Astrocyte (in vitro differentiated cells and primary cell): ENCODE results near the gene TNPO3. TPM values are rescaled to one million over a fixed set of nuclear protein-coding genes. Genes with fewer than 3 reads are reported as not detected.

Experiments used
- DNase-seq: peaks from one replicate; pipeline ENCODE4 v3.0.0-alpha.2; 2010; ENCODE audit warnings: low read depth
- FAIRE-seq: peaks from 2 replicates; lab custom pipeline; 2011; peaks lifted over from hg19 to GRCh38; lab: Jason Lieb, UNC
- H2AFZ ChIP-seq: 2 replicates; pipeline ENCODE4 v1.6.0; 2012; ENCODE audit warnings: low read depth, low read length, inconsistent platforms
- H3K27ac ChIP-seq: 2 replicates; pipeline ENCODE4 v1.5.1; 2011; ENCODE audit warnings: low read depth, low read length, inconsistent platforms
- H3K27me3 ChIP-seq: 2 replicates; pipeline ENCODE4 v1.6.0; 2011; ENCODE audit warnings: low read length, inconsistent platforms; ENCODE audit not compliant: insufficient read depth
- H3K36me3 ChIP-seq: 2 replicates; pipeline ENCODE4 v1.5.1; 2011; ENCODE audit warnings: low read length, inconsistent platforms; ENCODE audit not compliant: insufficient read depth
- H3K4me1 ChIP-seq: 2 replicates; pipeline ENCODE4 v1.5.1; 2011; ENCODE audit warnings: low read length, inconsistent platforms; ENCODE audit not compliant: insufficient read depth
- H3K4me2 ChIP-seq: 2 replicates; pipeline ENCODE4 v1.6.0; 2012; ENCODE audit warnings: low read length, inconsistent platforms
- H3K4me3 ChIP-seq: 2 replicates; pipeline ENCODE4 v1.5.1; 2011; ENCODE audit warnings: low read depth, mild to moderate bottlenecking, low read length, inconsistent platforms; ENCODE audit not compliant: insufficient read depth
- H3K79me2 ChIP-seq: 2 replicates; pipeline ENCODE4 v1.6.0; 2012; ENCODE audit warnings: mild to moderate bottlenecking, low read length, inconsistent platforms; ENCODE audit not compliant: insufficient read depth
- H3K9ac ChIP-seq: 2 replicates; pipeline ENCODE4 v1.6.0; 2012; ENCODE audit warnings: mild to moderate bottlenecking, low read length, inconsistent platforms
- H3K9me3 ChIP-seq: 2 replicates; pipeline ENCODE4 v1.5.1; 2012; ENCODE audit warnings: low read depth, mild to moderate bottlenecking, low read length, inconsistent platforms; ENCODE audit not compliant: insufficient read depth
- H4K20me1 ChIP-seq: 2 replicates; pipeline ENCODE4 v1.6.0; 2012; ENCODE audit warnings: low read length, inconsistent platforms; ENCODE audit not compliant: insufficient read depth
- H3K27ac Mint-ChIP-seq: one replicate; pipeline ENCODE4 v1.8.0; 2021; ENCODE audit warnings: mild to moderate bottlenecking, mixed read lengths; ENCODE audit not compliant: unreplicated experiment
- H3K27me3 Mint-ChIP-seq: one replicate; pipeline ENCODE4 v1.8.0; 2021; ENCODE audit warnings: low read depth, mixed read lengths; ENCODE audit not compliant: unreplicated experiment
- H3K36me3 Mint-ChIP-seq: one replicate; pipeline ENCODE4 v1.8.0; 2021; ENCODE audit warnings: low read depth, mixed read lengths; ENCODE audit not compliant: unreplicated experiment
- H3K4me1 Mint-ChIP-seq: one replicate; pipeline ENCODE4 v1.8.0; 2021; ENCODE audit warnings: low read depth, mixed read lengths; ENCODE audit not compliant: unreplicated experiment
- H3K4me3 Mint-ChIP-seq: one replicate; pipeline ENCODE4 v1.8.0; 2021; ENCODE audit warnings: mild to moderate bottlenecking, moderate library complexity, mixed read lengths; ENCODE audit not compliant: unreplicated experiment
- H3K9me3 Mint-ChIP-seq: one replicate; pipeline ENCODE4 v1.8.0; 2021; ENCODE audit warnings: mild to moderate bottlenecking, mixed read lengths; ENCODE audit not compliant: unreplicated experiment
- EZH2 ChIP-seq: IDR thresholded peaks from 2 replicates; pipeline ENCODE4 v1.6.1; 2012; ENCODE audit warnings: mild to moderate bottlenecking, low read length, inconsistent platforms; ENCODE audit not compliant: insufficient read depth
- total RNA-seq: library from RNA; stranded (reverse); gene quantifications from 2 replicates; pipeline ENCODE4 v1.2.1, GENCODE V29; 2021
- TF ChIP-seq, protein P1 (sequence below): IDR thresholded peaks from 2 replicates; pipeline ENCODE4 v1.5.1; 2011; ENCODE audit warnings: low read depth, mild to moderate bottlenecking, inconsistent platforms, low read length, moderate library complexity; ENCODE audit not compliant: insufficient read depth

Gene TNPO3
- total RNA-seq, 1 donor from 2014 or later, result 49.2 TPM

DNA sequence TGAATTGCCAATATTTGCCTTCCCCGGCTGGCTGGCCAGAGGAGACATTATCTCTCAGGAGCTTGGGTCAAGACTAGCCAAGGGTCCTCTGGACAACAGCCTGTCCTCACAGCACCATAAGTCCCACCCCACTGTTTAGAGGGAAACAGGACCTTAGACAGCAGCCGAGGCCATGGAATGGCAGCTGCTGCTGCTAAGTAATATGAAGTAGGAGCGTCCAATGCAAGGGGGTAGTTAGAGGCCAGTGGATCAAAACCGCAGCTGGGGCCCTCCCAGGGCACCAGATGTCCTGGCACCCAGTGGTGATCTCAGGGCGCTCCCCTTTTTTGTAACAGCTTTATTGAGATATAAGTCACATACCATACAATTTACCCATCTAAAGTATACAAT is 131.5 kb downstream of the TNPO3 start:
- Histone ChIP-seq H3K4me1 (no peaks in the 10 kb centered on the region), H3K27ac (no peak overlapping the region), H4K20me1 (no peaks in the 10 kb centered on the region), H3K9ac (no peak overlapping the region), H3K9me3 (no peaks in the 10 kb centered on the region), H3K4me3 (no peak overlapping the region), H3K36me3 (no peaks in the 10 kb centered on the region), H3K27me3 (peaks cover 39% of the 10 kb centered on the region), H2AFZ (no peak overlapping the region), H3K4me2 (no peak overlapping the region), H3K79me2 (no peaks in the 10 kb centered on the region)
- FAIRE-seq (no peak), DNase-seq (no peak)
- Mint-ChIP-seq H3K27me3 (peaks cover 48% of the 10 kb centered on the region), H3K27ac (no peak overlapping the region), H3K4me1 (no peaks in the 10 kb centered on the region), H3K36me3 (no peaks in the 10 kb centered on the region), H3K9me3 (no peaks in the 10 kb centered on the region), H3K4me3 (no peak overlapping the region)
- TF ChIP-seq EZH2, result no peak
- TF ChIP-seq, protein P1, sequence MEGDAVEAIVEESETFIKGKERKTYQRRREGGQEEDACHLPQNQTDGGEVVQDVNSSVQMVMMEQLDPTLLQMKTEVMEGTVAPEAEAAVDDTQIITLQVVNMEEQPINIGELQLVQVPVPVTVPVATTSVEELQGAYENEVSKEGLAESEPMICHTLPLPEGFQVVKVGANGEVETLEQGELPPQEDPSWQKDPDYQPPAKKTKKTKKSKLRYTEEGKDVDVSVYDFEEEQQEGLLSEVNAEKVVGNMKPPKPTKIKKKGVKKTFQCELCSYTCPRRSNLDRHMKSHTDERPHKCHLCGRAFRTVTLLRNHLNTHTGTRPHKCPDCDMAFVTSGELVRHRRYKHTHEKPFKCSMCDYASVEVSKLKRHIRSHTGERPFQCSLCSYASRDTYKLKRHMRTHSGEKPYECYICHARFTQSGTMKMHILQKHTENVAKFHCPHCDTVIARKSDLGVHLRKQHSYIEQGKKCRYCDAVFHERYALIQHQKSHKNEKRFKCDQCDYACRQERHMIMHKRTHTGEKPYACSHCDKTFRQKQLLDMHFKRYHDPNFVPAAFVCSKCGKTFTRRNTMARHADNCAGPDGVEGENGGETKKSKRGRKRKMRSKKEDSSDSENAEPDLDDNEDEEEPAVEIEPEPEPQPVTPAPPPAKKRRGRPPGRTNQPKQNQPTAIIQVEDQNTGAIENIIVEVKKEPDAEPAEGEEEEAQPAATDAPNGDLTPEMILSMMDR, result no peak

DNA sequence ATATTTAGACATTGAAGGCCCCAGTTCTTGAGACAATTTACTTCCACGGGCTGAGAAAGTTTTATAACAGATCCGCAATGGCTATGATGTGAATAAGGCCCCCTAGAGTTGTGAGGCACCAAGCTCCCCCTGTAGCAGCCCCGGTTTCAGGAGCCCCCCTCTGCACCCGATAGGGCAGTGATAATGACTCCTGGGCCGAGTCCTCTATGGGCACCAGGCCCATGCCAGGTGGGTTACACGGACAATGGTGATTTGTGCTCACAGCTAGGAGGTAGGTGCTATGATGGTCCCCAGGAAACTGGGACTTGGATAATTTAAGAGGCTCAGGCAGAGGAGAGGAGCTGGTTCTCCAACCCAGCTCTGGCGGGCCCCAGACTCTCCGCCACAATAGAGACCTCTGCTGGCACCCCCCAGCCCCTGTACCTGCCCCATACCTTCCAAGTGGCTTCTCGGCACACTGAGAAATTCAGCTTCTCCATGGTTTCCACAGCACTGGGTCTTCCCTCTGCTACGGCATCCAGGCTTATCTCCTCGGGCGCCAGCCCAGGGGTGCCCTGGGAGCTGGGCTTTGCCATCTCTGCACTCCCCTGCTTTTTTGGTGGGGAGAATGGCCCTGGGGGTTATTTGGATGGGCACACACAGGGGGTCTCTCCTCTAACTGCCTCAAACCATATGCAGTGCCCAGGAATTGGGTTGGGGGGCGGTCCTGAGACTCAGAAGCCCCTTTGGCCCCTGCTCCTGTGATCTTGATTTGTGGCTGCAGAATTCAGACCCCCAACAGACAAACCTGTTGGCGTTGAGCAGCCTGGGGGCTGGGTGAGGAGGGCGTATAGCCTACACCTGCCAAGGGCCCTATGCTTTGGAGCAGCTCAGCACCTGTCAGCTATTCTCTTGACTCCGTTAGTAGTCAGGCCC is 132.2 kb downstream of the TNPO3 start:
- TF ChIP-seq, protein P1, result no peak
- Mint-ChIP-seq H3K27ac (no peak overlapping the region), H3K9me3 (no peaks in the 10 kb centered on the region), H3K36me3 (no peaks in the 10 kb centered on the region), H3K4me1 (no peaks in the 10 kb centered on the region), H3K27me3 (peaks cover 51% of the 10 kb centered on the region), H3K4me3 (no peak overlapping the region)
- Histone ChIP-seq H3K4me1 (no peaks in the 10 kb centered on the region), H3K27me3 (peaks cover 39% of the 10 kb centered on the region), H3K9ac (no peak overlapping the region), H3K9me3 (no peaks in the 10 kb centered on the region), H3K79me2 (no peaks in the 10 kb centered on the region), H3K4me3 (no peak overlapping the region), H3K4me2 (no peak overlapping the region), H2AFZ (no peak overlapping the region), H3K36me3 (no peaks in the 10 kb centered on the region), H4K20me1 (no peaks in the 10 kb centered on the region), H3K27ac (no peak overlapping the region)
- FAIRE-seq (no peak), DNase-seq (no peak)

DNA sequence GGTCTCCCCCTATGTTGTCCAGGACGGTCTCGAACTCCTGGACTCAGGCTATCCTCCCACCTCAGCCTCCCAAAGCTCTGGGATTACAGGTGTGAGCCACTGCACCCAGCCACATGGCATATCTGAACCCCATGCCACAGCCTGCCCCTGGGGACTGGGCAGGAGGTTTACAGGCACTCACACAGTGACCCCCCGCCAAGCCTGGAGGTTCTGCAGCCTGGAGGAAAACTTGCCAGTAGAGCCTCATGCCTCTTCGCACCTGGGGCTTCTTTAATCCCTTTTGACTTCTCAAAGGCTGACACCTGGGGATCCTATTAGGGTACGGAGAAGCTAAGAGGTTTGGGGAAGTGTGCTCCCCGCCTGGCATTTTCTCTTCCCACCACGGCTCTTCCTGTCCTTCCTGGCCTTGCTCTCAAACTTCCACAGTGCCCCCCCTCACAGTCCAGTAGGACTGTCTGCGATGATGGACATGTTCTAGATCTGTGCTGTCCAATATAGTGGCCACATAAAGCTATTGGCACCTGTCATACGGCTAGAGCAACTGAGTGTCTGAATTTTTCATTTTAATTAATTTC is 133.0 kb downstream of the TNPO3 start:
- H2AFZ ChIP-seq, result no peak overlapping the region
- H3K27me3 Mint-ChIP-seq, result peaks cover 59% of the 10 kb centered on the region

More for the DNA sequence above, 133.0 kb downstream of the TNPO3 start:
- no peak overlapping the region for H3K4me2 ChIP-seq
- H3K4me3 ChIP-seq, result no peak overlapping the region
- H3K27me3 ChIP-seq, result peaks cover 42% of the 10 kb centered on the region
- no peaks in the 10 kb centered on the region for H3K4me1 ChIP-seq
- DNase-seq, result no peak
- TF ChIP-seq, protein P1, result no peak
- TF ChIP-seq EZH2, result no peak
- no peak overlapping the region for H3K9ac ChIP-seq
- H3K27ac Mint-ChIP-seq, result no peak overlapping the region
- no peaks in the 10 kb centered on the region for H3K36me3 ChIP-seq
- no peaks in the 10 kb centered on the region for H3K36me3 Mint-ChIP-seq
- H3K9me3 Mint-ChIP-seq, result no peaks in the 10 kb centered on the region
- no peaks in the 10 kb centered on the region for H3K9me3 ChIP-seq
- no peaks in the 10 kb centered on the region for H3K79me2 ChIP-seq
- H3K4me1 Mint-ChIP-seq, result no peaks in the 10 kb centered on the region
- H3K27ac ChIP-seq, result no peak overlapping the region
- no peaks in the 10 kb centered on the region for H4K20me1 ChIP-seq
- H3K4me3 Mint-ChIP-seq, result no peak overlapping the region
- FAIRE-seq, result no peak
